SH-SY5Y (cell line): Measurements from ENCODE around the gene NOL4L.

Experiments used
- GATA2 ChIP-seq: IDR thresholded peaks from 2 replicates; pipeline ENCODE4 v1.6.1; 2011; ENCODE audit warnings: mild to moderate bottlenecking, low read depth, low read length
- GATA3 ChIP-seq: IDR thresholded peaks from 2 replicates; pipeline ENCODE4 v1.6.1; 2011; ENCODE audit warnings: low read depth, mild to moderate bottlenecking, low read length, moderate library complexity

The NOL4L gene

DNA sequence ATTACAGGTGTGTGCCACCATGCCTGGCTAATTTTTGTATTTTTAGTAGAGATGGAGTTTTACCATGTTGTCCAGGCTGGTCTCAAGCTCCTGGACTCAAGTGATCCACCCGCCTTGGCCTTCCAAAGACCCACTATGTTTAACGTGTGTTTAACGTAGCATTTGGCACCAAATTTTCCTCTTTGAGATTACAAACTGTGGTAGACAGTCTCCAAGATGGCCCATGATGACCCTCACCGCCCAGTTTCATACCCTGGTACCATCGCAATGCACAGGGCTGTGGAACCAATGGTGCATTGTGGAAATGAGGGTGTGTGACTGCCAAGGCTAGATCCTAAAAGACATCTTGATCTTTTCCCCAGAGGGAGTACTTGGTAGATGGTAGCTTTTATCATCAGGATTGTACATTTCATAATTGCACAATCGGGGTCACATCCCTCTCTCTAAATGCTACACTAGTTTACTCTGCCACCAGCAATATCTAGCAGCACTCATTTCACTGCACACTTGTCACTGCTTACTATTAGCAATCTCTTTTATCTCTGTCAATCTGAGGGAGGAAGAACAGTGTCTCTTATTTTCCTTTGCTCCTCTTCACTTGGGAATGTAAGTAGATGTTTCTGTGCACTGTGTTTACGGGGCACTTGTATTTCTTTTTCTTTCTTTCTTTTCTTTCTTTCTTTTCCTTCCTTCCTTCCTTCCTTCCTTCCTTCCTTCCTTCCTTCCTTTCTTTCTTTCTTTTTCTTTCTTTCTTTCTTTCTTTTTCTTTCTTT lies 96.9 kb downstream of the NOL4L start:
- no peak for TF ChIP-seq GATA2
- no peak for TF ChIP-seq GATA3

DNA sequence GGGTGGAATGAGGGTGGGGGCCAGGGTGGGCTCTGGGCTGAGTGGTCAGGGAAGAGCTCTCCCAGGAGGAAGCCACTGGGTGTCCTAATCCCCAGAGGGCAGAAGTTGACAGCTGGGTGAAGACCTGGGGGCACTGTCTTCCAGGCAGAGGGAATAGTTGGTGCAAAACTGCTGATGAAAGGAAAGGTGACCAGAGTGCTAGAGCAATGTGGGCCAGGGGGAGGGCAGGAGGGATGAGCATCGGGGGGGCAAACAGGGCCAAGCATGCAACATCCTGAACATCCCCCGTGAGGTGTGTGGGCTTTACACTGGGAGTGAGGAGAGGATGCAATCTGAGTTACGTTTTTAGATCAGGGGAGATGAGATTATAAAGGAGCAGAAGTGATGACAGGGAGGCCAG lies 97.8 kb downstream of the NOL4L start:
- no peak for TF ChIP-seq GATA3
- no peak for TF ChIP-seq GATA2

DNA sequence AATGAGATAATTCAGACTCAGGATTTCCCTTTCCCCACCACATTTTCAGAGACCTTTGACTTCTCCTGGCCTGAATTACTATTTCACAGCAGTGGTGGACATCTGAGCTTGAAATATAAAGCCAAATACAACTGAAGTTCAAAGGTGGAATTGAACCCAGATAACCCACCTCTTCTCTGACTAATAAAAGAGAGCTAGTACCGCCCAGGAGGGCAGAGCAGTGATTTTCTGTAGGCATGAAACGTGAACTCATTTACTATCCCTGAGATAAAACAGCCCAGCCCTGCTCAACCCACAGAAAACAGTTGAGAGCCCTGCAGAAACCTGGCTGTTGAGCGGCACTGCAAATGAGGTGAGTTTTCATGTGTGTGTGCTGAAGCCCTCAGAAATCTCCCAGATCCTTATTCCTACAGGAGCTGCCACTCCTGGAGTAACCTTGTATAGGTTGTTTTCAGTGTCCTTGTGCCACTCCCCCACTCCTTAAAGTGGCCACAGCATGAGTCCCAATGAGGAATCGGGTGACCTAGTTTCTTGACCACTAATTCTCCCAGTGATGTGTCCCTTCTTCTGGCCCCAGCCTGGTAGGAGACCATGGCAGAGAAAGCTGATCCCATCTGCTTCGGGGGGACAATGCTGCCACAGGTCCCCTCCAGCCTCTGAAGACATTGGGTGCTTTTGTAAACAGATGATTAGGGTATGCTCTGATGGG lies 99.2 kb downstream of the NOL4L start:
- TF ChIP-seq GATA2 (no peak), GATA3 (no peak)

DNA sequence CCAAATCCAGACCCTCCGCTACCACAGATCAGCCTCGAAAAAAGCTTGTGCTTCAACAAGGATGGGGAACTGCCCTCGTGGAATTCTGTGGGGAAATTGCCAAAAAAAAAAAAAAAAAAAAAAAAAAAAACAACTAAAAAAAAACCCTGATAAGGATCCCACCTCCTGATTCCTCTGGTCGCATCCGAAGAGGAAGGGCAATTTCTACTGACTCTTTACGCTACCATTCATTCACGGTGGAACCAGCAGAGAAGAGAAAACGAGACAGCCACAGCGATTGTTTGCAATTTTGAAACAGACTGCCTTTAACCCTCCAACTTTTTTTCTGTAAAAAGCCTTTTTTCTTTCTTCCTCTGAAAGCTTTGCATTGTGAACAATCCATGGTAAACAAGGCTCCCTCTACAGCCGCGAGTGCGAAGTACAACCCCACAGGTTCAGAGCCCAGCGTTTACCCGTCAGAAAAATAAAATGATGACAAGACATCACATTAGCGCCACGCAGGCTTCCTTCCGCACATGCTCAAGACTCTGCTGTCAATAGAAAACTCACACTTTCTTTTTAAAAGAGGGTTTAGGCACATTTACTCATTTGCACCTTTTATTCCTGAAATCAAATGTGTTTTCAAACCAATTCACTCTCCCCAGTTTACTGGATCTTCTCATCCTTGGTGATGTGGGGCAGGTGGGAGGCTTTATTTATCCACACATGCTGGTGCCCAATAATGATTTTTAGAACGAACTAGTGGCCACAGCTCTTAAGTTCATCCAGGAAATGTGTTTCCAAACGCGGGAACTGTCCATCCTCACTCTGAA lies 100.0 kb downstream of the NOL4L start:
- no peak for TF ChIP-seq GATA3
- peak; percentile 62 for TF ChIP-seq GATA2

- no peak for TF ChIP-seq GATA2
- TF ChIP-seq GATA3, result no peak
These were observed 100.7 kb downstream of the NOL4L start for GRCh38 chr20:32484225-32484957.

DNA sequence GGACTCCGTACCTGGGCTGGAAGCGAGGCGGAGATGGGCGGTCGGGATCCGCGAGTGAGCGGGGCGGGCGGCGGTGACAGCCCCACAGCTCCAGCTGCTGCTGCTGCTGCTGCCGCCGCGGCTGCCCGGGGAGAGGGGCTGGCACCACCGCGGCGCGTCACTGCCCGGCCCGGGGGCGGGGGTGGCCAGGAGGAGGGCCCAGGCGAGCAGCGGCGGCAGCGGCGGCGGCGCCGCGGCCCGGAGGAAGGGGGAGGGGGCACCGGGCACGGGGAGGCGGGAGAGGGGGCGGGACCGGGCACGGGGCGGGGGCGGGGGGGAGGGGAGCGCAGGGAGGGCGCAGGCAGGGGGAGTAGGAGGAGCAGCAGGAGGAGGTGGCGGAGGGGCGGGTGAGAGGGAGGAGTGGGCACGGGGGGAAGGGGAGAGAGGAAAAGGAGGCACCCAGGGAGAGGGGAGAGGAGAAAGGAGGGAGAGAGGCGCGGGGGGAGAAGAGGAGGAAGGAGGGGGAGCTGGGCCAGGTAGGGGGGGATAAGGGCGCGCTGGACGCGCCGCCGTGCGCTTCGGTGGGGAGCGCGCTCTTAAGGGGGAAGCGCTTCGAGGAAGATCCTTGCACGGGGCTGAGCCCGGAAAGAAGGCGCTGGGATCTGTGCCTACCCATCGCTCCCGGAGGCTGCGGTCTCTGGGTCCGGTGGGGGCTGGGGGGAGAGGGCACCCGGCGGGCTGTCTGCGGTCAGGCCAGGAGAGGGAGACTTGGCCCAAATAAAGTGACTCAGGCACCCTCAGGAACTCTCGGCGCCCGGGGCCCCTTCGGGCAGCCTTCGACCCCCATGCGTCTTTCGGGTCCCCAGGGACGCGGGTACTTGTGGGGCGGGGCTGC lies 101.5 kb downstream of the NOL4L start:
- TF ChIP-seq GATA3 (no peak), GATA2 (no peak)

DNA sequence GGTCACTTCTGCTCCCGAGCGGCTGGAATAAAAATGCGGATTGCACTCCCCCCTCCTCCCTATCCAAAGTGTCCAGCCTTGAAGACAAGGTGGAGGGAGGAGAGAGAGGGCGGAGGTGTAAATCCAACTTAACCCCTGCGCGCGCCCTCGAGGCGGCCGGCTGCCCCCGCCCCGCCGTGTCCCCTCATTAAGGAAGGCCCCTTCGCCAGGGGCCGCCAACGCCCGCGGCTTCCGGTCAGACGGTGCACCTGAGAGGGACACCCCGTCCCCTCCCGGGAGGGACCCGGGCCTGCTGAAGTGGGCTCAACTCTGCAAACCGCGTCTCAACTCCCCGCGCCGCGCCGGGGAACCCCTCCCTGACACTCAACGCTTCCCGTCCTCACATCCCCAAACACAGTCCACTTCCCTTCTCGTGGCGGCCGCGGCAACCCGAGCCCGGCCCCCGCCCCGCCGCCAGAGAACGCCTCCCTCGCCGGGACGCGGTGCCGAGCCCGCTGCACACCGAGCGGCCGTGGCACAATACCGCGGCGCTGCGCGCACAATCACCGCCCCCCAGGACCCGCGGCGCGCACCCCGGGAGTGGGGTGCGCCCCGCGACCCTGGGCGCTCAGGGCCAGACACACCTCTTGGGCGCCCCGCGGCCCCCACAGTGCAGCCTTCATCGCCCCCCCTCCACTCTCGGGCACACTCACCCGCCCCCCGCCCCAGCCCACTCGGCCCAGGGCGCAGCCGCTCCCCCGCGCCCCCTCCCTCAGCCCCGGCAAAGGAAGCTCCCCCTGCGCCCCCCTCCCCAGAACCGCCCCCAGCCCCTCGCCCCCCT lies 102.5 kb downstream of the NOL4L start:
- TF ChIP-seq GATA2 (no peak), GATA3 (no peak)

- TF ChIP-seq GATA3, result no peak
- TF ChIP-seq GATA2, result no peak
These were observed 103.0 kb downstream of the NOL4L start for GRCh38 chr20:32482143-32482441.

DNA sequence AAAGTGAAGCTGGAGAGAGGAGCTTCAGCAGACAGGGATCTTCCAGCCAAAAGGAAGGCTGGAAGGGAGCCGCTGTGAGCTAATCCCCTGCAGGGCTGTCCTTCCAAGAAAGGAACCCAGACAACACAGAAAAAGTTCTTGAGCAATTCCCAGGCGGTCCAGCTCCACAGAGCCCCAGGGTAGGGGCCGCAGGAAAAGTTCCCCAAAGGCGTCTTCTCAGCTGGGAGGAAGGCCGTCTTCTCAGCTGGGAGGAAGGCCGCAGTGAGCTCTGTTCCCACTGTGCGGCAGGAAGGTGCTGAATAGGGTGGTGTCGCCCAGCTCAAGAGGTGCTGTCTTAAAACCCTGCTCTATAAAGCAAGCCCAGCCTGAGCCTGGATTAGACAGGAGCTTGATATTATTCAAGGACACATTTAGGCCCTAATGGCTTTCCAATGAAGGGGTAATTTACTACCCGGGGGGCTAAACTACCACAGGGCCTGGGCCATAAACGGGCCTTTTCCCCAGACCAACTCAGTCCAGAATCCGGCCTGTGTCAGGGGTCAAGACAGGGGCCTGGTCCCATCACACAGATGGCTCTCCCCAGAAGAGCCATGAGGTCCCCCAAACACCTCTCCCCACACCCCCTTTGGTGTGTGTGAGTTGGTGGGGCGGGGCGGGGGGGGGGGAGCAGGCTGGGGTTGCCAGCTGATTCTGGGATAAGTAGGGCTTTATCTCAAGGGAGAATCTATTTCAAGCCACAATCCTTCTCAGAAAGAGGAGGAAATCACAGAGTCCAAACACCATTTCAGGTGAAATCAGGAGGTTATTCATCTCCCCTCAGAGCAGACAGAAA lies 103.6 kb downstream of the NOL4L start:
- TF ChIP-seq GATA3, result no peak
- no peak for TF ChIP-seq GATA2

GRCh38 chr20:32480371-32481241 lies 104.5 kb downstream of the NOL4L start:
- no peak for TF ChIP-seq GATA3
- no peak for TF ChIP-seq GATA2
